WTC11 (cell line): ENCODE results near the gene LRRN4. TPM values are rescaled to one million over a fixed set of nuclear protein-coding genes. Genes with fewer than 3 reads are reported as not detected.

Experiments used
- ATAC-seq: fragments of 200-7000 bp; cut with Tn5 transposase; 2 replicates; pipeline ENCODE4 v1.10.0; 2021; ENCODE audit warnings: mild to moderate bottlenecking, moderate library complexity
- CTCF ChIA-PET: fragments of 300-600 bp; sonication (Branson Sonifier 250); formaldehyde crosslinking; loops from one replicate; lab custom pipeline; 2021; ENCODE audit warnings: antibody characterized with exemption; lab: Charles Lee
- POLR2A ChIA-PET: fragments of 350-600 bp; sonication (Branson Sonifier 250); formaldehyde crosslinking; loops from one replicate; lab custom pipeline; 2021; ENCODE audit warnings: antibody characterized with exemption; lab: Charles Lee
- DNase-seq: peaks from one replicate; pipeline ENCODE4 v3.0.0; 2021; ENCODE audit warnings: low spot score
- H3K27ac Mint-ChIP-seq: 2 replicates; pipeline ENCODE4 v1.8.0; 2021; ENCODE audit warnings: mixed read lengths
- H3K27me3 Mint-ChIP-seq: 2 replicates; pipeline ENCODE4 v1.8.0; 2021; ENCODE audit warnings: low read depth, mild to moderate bottlenecking, moderate library complexity, mixed read lengths
- H3K36me3 Mint-ChIP-seq: 2 replicates; pipeline ENCODE4 v1.8.0; 2021; ENCODE audit warnings: mixed read lengths
- H3K4me1 Mint-ChIP-seq: 2 replicates; pipeline ENCODE4 v1.8.0; 2022; ENCODE audit warnings: mixed read lengths
- H3K4me3 Mint-ChIP-seq: 2 replicates; pipeline ENCODE4 v1.8.0; 2021; ENCODE audit warnings: mild to moderate bottlenecking, moderate library complexity, mixed read lengths
- H3K9me3 Mint-ChIP-seq: 2 replicates; pipeline ENCODE4 v1.8.0; 2021; ENCODE audit warnings: mixed read lengths
- FOXP1 ChIP-seq: sonication (generic); formaldehyde crosslinking; IDR thresholded peaks from 2 replicates; pipeline ENCODE4 v1.8.0; 2022; ENCODE audit warnings: missing genetic modification reagents, mild to moderate bottlenecking, moderate library complexity, borderline replicate concordance
- GABPB1 ChIP-seq: sonication (generic); formaldehyde crosslinking; IDR thresholded peaks from 2 replicates; pipeline ENCODE4 v1.8.1; 2023; ENCODE audit warnings: mild to moderate bottlenecking, missing genetic modification reagents
- GRHL2 ChIP-seq: fragments of 250-450 bp; sonication (Bioruptor Pico); IDR thresholded peaks from 2 replicates; pipeline ENCODE4 v1.8.0; 2022; ENCODE audit warnings: mild to moderate bottlenecking, moderate library complexity; ENCODE audit not compliant: insufficient replicate concordance, severe bottlenecking
- RORB ChIP-seq: fragments of 250-450 bp; sonication (Bioruptor Pico); IDR thresholded peaks from 2 replicates; pipeline ENCODE4 v1.9.0; 2021; ENCODE audit warnings: mild to moderate bottlenecking
- ZNF138 ChIP-seq: sonication (generic); formaldehyde crosslinking; conservative IDR thresholded peaks from 2 replicates; pipeline ENCODE4 v1.8.1; 2022; ENCODE audit warnings: mild to moderate bottlenecking, moderate library complexity, missing genetic modification reagents
- total RNA-seq: library from RNA; stranded (reverse); gene quantifications from 3 replicates; pipeline ENCODE4 v1.2.3, GENCODE V29; 2021
- TF ChIP-seq, protein P1 (sequence below): sonication (generic); formaldehyde crosslinking; IDR thresholded peaks from 2 replicates; pipeline ENCODE4 v1.8.0; 2022; ENCODE audit warnings: missing genetic modification reagents
- TF ChIP-seq, protein P2 (sequence below): fragments of 250-450 bp; sonication (Bioruptor Pico); IDR thresholded peaks from 2 replicates; pipeline ENCODE4 v1.9.0; 2021; ENCODE audit warnings: mild to moderate bottlenecking
- TF ChIP-seq, protein P3 (sequence below): sonication (generic); formaldehyde crosslinking; IDR thresholded peaks from 2 replicates; pipeline ENCODE4 v1.8.0; 2023; ENCODE audit warnings: missing genetic modification reagents, mild to moderate bottlenecking, borderline replicate concordance
- TF ChIP-seq, protein P4 (sequence below): sonication (generic); formaldehyde crosslinking; IDR thresholded peaks from 2 replicates; pipeline ENCODE4 v1.8.0; 2022; ENCODE audit warnings: mild to moderate bottlenecking, missing genetic modification reagents
- TF ChIP-seq, protein P5 (sequence below): sonication (generic); formaldehyde crosslinking; conservative IDR thresholded peaks from 2 replicates; pipeline ENCODE4 v1.8.1; 2022; ENCODE audit warnings: mild to moderate bottlenecking, missing genetic modification reagents
- TF ChIP-seq, protein P6 (sequence below): sonication (generic); formaldehyde crosslinking; IDR thresholded peaks from 2 replicates; pipeline ENCODE4 v1.8.1; 2022; ENCODE audit warnings: low read depth, mild to moderate bottlenecking, moderate library complexity, missing genetic modification reagents, borderline replicate concordance
- TF ChIP-seq, protein P7 (sequence below): fragments of 250-450 bp; sonication (Bioruptor Pico); IDR thresholded peaks from 2 replicates; pipeline ENCODE4 v2.1.2; 2022; ENCODE audit warnings: mild to moderate bottlenecking, moderate library complexity

LRRN4 gene
- total RNA-seq, 1 experiment from 2014 or later = 0.48 TPM

DNA sequence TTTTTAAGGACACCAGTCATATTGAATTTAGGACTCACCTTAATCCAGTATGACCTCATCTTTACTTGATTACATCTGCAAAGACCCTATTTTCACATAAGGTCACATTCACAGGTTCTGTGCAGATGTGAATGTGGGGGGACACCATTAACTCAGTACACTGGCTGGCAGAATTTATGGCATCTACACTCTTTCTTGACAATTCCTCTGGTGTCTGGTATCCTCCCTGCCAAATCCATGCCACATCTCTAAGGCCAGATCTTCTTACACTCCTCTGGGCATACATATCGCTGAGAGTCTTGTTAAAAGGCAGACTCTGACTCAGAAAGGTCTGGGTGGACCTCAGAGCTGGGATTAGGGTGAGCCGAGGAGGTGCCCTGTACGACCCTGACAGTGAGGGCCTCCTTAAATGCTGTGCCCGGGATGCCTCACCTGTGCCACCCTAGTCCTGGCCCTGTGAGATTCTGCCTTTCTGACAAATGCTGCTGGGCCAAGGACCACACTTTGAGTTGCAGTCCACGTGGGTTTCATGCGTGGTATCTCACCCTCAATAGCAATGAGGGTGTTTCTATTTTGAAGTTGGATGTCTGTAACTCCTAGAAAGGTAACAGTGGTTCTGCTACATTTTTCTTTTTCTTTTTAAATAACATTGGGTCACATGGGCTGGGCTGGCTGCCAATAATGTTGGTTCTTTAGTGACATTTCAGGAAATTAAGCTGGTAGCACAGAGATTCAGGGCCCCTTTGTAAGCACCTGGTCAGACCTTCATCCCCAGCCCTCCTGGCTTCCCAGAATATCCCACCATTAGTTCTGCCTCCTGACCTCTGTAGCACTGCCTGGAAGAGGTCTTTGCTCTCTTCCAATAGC lies 17.2 kb upstream of the LRRN4 start:
- no peaks in the 10 kb centered on the region for H3K9me3 Mint-ChIP-seq
- no peaks in the 10 kb centered on the region for H3K27me3 Mint-ChIP-seq
- TF ChIP-seq, protein P1, sequence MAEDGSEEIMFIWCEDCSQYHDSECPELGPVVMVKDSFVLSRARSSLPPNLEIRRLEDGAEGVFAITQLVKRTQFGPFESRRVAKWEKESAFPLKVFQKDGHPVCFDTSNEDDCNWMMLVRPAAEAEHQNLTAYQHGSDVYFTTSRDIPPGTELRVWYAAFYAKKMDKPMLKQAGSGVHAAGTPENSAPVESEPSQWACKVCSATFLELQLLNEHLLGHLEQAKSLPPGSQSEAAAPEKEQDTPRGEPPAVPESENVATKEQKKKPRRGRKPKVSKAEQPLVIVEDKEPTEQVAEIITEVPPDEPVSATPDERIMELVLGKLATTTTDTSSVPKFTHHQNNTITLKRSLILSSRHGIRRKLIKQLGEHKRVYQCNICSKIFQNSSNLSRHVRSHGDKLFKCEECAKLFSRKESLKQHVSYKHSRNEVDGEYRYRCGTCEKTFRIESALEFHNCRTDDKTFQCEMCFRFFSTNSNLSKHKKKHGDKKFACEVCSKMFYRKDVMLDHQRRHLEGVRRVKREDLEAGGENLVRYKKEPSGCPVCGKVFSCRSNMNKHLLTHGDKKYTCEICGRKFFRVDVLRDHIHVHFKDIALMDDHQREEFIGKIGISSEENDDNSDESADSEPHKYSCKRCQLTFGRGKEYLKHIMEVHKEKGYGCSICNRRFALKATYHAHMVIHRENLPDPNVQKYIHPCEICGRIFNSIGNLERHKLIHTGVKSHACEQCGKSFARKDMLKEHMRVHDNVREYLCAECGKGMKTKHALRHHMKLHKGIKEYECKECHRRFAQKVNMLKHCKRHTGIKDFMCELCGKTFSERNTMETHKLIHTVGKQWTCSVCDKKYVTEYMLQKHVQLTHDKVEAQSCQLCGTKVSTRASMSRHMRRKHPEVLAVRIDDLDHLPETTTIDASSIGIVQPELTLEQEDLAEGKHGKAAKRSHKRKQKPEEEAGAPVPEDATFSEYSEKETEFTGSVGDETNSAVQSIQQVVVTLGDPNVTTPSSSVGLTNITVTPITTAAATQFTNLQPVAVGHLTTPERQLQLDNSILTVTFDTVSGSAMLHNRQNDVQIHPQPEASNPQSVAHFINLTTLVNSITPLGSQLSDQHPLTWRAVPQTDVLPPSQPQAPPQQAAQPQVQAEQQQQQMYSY = no peak
- TF ChIP-seq GRHL2 (CRISPR knock-in tag) = no peak
- TF ChIP-seq, protein P2, sequence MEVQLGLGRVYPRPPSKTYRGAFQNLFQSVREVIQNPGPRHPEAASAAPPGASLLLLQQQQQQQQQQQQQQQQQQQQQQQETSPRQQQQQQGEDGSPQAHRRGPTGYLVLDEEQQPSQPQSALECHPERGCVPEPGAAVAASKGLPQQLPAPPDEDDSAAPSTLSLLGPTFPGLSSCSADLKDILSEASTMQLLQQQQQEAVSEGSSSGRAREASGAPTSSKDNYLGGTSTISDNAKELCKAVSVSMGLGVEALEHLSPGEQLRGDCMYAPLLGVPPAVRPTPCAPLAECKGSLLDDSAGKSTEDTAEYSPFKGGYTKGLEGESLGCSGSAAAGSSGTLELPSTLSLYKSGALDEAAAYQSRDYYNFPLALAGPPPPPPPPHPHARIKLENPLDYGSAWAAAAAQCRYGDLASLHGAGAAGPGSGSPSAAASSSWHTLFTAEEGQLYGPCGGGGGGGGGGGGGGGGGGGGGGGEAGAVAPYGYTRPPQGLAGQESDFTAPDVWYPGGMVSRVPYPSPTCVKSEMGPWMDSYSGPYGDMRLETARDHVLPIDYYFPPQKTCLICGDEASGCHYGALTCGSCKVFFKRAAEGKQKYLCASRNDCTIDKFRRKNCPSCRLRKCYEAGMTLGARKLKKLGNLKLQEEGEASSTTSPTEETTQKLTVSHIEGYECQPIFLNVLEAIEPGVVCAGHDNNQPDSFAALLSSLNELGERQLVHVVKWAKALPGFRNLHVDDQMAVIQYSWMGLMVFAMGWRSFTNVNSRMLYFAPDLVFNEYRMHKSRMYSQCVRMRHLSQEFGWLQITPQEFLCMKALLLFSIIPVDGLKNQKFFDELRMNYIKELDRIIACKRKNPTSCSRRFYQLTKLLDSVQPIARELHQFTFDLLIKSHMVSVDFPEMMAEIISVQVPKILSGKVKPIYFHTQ = no peak
- TF ChIP-seq GABPB1 (CRISPR knock-in tag) = no peak
- H3K4me1 Mint-ChIP-seq = no peaks in the 10 kb centered on the region
- POLR2A ChIA-PET = no interaction called here
- H3K4me3 Mint-ChIP-seq = no peak overlapping the region
- H3K27ac Mint-ChIP-seq = no peak overlapping the region
- CTCF ChIA-PET = no interaction called here
- H3K36me3 Mint-ChIP-seq = peaks cover 7% of the 10 kb centered on the region
- no peak for ATAC-seq
- no peak for DNase-seq

DNA sequence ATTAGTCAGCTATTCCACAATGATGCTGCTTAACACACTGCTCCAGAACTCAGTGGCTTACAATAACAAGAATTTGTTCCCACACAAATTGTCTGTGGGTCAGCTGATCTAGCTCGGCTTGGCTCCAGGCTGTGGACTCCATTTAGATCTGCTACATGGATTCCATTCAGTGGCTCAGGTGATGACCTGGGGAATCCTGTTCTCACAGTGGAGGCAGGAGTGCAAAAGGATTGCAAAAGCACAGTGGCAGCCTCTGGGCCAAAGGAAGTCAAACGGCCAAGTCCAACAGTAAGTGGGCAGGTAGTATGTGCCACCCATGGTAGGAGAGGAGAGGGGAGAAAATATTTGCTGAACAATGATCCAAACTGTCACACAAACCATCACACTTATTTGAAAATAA lies 15.8 kb upstream of the LRRN4 start:
- no peak for DNase-seq
- no peak for ATAC-seq
- Mint-ChIP-seq H3K27ac (no peak overlapping the region), H3K4me1 (no peaks in the 10 kb centered on the region), H3K27me3 (no peaks in the 10 kb centered on the region), H3K36me3 (peaks cover 7% of the 10 kb centered on the region; the same call in 1 of the 2 replicates), H3K9me3 (no peaks in the 10 kb centered on the region), H3K4me3 (no peak overlapping the region)
- TF ChIP-seq, protein P3, sequence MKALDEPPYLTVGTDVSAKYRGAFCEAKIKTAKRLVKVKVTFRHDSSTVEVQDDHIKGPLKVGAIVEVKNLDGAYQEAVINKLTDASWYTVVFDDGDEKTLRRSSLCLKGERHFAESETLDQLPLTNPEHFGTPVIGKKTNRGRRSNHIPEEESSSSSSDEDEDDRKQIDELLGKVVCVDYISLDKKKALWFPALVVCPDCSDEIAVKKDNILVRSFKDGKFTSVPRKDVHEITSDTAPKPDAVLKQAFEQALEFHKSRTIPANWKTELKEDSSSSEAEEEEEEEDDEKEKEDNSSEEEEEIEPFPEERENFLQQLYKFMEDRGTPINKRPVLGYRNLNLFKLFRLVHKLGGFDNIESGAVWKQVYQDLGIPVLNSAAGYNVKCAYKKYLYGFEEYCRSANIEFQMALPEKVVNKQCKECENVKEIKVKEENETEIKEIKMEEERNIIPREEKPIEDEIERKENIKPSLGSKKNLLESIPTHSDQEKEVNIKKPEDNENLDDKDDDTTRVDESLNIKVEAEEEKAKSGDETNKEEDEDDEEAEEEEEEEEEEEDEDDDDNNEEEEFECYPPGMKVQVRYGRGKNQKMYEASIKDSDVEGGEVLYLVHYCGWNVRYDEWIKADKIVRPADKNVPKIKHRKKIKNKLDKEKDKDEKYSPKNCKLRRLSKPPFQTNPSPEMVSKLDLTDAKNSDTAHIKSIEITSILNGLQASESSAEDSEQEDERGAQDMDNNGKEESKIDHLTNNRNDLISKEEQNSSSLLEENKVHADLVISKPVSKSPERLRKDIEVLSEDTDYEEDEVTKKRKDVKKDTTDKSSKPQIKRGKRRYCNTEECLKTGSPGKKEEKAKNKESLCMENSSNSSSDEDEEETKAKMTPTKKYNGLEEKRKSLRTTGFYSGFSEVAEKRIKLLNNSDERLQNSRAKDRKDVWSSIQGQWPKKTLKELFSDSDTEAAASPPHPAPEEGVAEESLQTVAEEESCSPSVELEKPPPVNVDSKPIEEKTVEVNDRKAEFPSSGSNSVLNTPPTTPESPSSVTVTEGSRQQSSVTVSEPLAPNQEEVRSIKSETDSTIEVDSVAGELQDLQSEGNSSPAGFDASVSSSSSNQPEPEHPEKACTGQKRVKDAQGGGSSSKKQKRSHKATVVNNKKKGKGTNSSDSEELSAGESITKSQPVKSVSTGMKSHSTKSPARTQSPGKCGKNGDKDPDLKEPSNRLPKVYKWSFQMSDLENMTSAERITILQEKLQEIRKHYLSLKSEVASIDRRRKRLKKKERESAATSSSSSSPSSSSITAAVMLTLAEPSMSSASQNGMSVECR (CRISPR knock-in tag) = no peak
- TF ChIP-seq, protein P4, sequence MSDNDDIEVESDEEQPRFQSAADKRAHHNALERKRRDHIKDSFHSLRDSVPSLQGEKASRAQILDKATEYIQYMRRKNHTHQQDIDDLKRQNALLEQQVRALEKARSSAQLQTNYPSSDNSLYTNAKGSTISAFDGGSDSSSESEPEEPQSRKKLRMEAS (CRISPR knock-in tag) = no peak
- no peak for TF ChIP-seq ZNF138 (CRISPR knock-in tag)
- TF ChIP-seq, protein P5, sequence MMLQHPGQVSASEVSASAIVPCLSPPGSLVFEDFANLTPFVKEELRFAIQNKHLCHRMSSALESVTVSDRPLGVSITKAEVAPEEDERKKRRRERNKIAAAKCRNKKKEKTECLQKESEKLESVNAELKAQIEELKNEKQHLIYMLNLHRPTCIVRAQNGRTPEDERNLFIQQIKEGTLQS (CRISPR knock-in tag) = no peak
- TF ChIP-seq, protein P2 = no peak
- TF ChIP-seq, protein P6, sequence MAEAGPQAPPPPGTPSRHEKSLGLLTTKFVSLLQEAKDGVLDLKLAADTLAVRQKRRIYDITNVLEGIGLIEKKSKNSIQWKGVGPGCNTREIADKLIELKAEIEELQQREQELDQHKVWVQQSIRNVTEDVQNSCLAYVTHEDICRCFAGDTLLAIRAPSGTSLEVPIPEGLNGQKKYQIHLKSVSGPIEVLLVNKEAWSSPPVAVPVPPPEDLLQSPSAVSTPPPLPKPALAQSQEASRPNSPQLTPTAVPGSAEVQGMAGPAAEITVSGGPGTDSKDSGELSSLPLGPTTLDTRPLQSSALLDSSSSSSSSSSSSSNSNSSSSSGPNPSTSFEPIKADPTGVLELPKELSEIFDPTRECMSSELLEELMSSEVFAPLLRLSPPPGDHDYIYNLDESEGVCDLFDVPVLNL = no peak
- TF ChIP-seq RORB = no peak
- TF ChIP-seq, protein P7, sequence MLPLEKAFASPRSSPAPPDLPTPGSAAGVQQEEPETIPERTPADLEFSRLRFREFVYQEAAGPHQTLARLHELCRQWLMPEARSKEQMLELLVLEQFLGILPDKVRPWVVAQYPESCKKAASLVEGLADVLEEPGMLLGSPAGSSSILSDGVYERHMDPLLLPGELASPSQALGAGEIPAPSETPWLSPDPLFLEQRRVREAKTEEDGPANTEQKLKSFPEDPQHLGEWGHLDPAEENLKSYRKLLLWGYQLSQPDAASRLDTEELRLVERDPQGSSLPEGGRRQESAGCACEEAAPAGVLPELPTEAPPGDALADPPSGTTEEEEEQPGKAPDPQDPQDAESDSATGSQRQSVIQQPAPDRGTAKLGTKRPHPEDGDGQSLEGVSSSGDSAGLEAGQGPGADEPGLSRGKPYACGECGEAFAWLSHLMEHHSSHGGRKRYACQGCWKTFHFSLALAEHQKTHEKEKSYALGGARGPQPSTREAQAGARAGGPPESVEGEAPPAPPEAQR (CRISPR knock-in tag) = no peak
- no peak for TF ChIP-seq FOXP1
- POLR2A ChIA-PET = no interaction called here
- CTCF ChIA-PET = interaction anchor here (0.5 kb wide), 1 partner anchor 59 kb away, joined by 4 read pairs; no protein-coding TSS in a partner anchor
